Stomach (tissue), 9 donors: ENCODE data around the gene DIPK1A. TPM values are rescaled to one million over a fixed set of nuclear protein-coding genes. Genes with fewer than 3 reads are reported as not detected.
"Not testable (repeated sequence)": the region's sequence is repeated elsewhere in the genome, so short reads cannot be mapped to it uniquely, and the experiment has no call there.

Source experiments
- DNase-seq, 2 donors: peaks; one replicate each; pipeline versions ENCODE4 v3.0.0 to v3.0.0-alpha.2; 2013 to 2019
- H3K27ac ChIP-seq, 5 donors: fragments of 200-600 bp in 4 of 5; sonication (generic) in 4 of 5; one replicate each; pipeline ENCODE4 v1.5.1; 2013 to 2019; ENCODE audit warnings: mild to moderate bottlenecking in 1 of 5, moderate library complexity in 1 of 5
- H3K27me3 ChIP-seq, 3 donors: fragments of 200-600 bp; sonication (generic); one replicate each; pipeline ENCODE4 v1.5.1; 2017 to 2019; ENCODE audit warnings: mixed run types in 1 of 3
- H3K36me3 ChIP-seq, 4 donors: fragments of 200-600 bp; sonication (generic); 1 replicate in 3 of 4; 2 replicates in 1 of 4; pipeline ENCODE4 v1.5.1; 2016 to 2019
- H3K4me1 ChIP-seq, 4 donors: fragments of 200-600 bp; sonication (generic); one replicate each; pipeline ENCODE4 v1.5.1; 2016 to 2019
- H3K4me3 ChIP-seq, 4 donors: fragments of 200-600 bp; sonication (generic) in 3 of 4; one replicate each; pipeline ENCODE4 v1.5.1; 2016 to 2019; ENCODE audit warnings: mild to moderate bottlenecking in 1 of 4
- H3K9me3 ChIP-seq, 4 donors: fragments of 200-600 bp; sonication (generic); one replicate each; pipeline ENCODE4 v1.5.1; 2016 to 2019
- CTCF ChIP-seq, 7 experiments: fragments of 450-650 bp in 4 of 7; fragments of 200-600 bp in 3 of 7; sonication (generic) in 3 of 7; IDR thresholded peaks; one replicate each; pipeline ENCODE4 v1.5.1; 2016 to 2019; ENCODE audit warnings: antibody characterized with exemption in 7 of 7, control low read depth in 2 of 7, mild to moderate bottlenecking in 1 of 7
- EP300 ChIP-seq: sonication (generic); formaldehyde crosslinking; IDR thresholded peaks from one replicate; pipeline ENCODE4 v1.6.1; 2017; ENCODE audit warnings: antibody characterized with exemption
- POLR2A ChIP-seq, 4 donors: fragments of 450-650 bp; IDR thresholded peaks; one replicate each; pipeline ENCODE4 v1.6.1; 2016; ENCODE audit warnings: antibody characterized with exemption in 4 of 4, control low read depth in 2 of 4, mild to moderate bottlenecking in 1 of 4, moderate library complexity in 1 of 4
- POLR2AphosphoS5 ChIP-seq, 3 donors: sonication (generic); formaldehyde crosslinking; IDR thresholded peaks; one replicate each; pipeline ENCODE4 v1.6.1; 2016; ENCODE audit warnings: antibody characterized with exemption in 3 of 3
- WGBS, 5 donors: extraction: QIAGEN DNeasy Blood & Tissue Kit in 3 of 5; methylation state at CpG; one replicate each; pipeline versions ENCODE4 v1.1.5 to v1.1.7; 2013 to 2018; 5-methylcytosine and 5-hydroxymethylcytosine counted together
- intact Hi-C: fragments of 100-400 bp; cut with DNase I; formaldehyde crosslinking; loops from one replicate; pipeline ENCODE4 v1.15.1; 2023; ENCODE audit warnings: low total_unique reads
- polyA plus RNA-seq, 3 donors: library from polyadenylated mRNA; stranded (reverse); fragments of 200-250 nt; gene quantifications; one replicate each; pipeline ENCODE4 v1.2.3, GENCODE V29; 2013
- total RNA-seq, 5 donors: library from RNA; depleted of rRNA; stranded (reverse); fragments of >200 nt; gene quantifications; one replicate each; pipeline versions ENCODE4 v1.1.0 to v1.2.3, GENCODE V29; 2014 to 2016
- donor health status: healthy with polysubstance abuse.
- donor health status: Bipolar disorder and iron deficiency.
- donor health status: healthy.

The DIPK1A gene
- total and polyA plus RNA-seq, 8 donors, result 2.0 to 15.5 (median 5.0) TPM

DNA sequence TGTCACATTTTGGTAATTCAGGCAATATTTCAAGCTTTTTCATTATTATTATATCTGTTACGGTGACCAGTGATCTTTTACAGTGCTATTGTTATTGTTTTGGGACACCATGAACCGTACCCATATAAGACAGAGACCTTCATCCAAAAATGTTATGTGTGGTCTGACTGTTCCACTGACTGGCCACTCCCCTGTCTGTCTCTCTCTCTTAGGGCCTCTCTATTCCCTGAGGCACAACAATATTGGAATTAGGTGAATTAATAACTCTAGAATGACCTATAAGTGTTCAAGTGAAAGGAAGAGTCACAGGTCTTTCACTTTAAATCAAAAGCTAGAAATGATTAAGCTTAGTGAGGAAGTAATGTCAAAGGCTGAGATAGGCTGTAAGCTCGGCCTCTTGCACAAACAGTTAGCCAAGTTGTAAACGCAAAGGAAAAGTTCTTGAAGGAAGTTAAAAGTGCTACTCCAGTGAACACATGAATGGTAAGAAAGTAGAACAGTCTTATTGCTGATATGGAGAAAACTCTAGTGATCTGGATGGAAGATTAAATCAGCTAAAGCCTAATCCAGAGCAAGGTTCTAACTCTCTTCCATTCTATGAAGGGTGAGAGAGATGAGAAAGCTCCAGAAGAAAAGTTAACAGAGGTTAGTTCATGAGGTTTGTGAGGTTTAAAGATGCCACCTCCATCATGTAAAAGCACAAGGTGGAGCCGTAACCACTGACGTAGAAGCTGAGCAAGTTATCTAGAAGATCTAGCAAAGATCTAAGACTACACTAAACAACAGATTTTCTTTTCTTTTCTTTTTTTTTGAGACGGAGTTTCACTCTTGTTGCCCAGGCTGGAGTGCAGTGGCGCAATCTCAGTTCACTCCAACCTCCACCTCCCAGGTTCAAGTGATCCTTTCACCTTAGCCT is 19.7 kb upstream of the DIPK1A start:
- DNase-seq, result peak in 1 of 2 donors; percentile 43

DNA sequence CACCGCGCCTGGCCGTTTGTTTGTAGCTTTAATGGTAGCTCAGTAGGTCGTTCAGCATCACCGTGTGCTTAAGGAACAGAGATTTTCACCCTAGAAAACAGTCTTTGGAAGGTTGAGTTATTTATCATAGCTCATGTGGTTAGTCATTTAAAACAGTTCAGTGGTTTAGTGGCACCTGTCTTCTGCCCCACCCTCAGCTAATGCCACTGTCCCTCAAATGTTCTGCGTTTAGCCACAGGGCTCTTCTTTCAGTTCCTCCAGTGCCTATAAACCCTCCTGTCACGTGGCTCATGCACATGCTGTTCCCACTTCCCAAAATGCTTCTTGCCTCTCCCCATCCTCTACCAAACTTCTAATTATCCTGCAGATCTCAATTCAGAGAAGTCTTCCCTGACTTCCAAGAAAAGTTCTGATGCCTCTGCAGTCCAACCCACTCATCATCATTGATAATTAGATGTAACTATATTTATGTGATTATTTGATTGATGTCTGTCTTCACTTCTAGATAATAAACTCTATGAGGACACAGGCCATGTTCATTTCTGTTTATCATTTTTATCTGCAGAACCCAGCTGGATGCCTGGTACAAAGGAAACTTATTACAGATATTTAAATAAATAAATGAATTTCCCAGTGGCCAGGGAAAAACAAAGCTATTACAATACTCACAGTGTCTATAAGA is 14.4 kb upstream of the DIPK1A start:
- intact Hi-C loops, result no loop called here
- Histone ChIP-seq H3K27me3 (no peaks in the 10 kb centered on the region), H3K4me3 (no peak overlapping the region), H3K9me3 (no peaks in the 10 kb centered on the region), H3K4me1 (peaks cover 0 to 11% (median 0%) of the 10 kb centered on the region in 4 donors), H3K36me3 (no peaks in the 10 kb centered on the region), H3K27ac (peak overlapping the region in 1 of 5 donors; percentile 39)
- TF ChIP-seq EP300 (no peak), POLR2A (IDR thresholded peaks at IDR 0.05) (no peak), CTCF (IDR thresholded peaks at IDR 0.05) (no peak), POLR2AphosphoS5 (IDR thresholded peaks at IDR 0.05) (no peak)
- 81 to 89% (median 85%) methylated on average over 7 of the region's 7 CpGs for WGBS, 5 donors
- DNase-seq, result no peak

More for the DNA sequence above, 19.7 kb upstream of the DIPK1A start:
- intact Hi-C loops, result no loop called here
- TF ChIP-seq POLR2A (IDR thresholded peaks at IDR 0.05) (no peak), CTCF (IDR thresholded peaks at IDR 0.05) (no peak)
- peak overlapping the region in 4 of 5 donors; percentile 2 to 58 (median 20) for H3K27ac ChIP-seq
- H3K4me3 ChIP-seq, result no peak overlapping the region
- H3K27me3 ChIP-seq, result no peaks in the 10 kb centered on the region
- peaks cover 0 to 11% (median 3%) of the 10 kb centered on the region in 4 donors for H3K4me1 ChIP-seq
- no peaks in the 10 kb centered on the region for H3K9me3 ChIP-seq
- no peaks in the 10 kb centered on the region for H3K36me3 ChIP-seq
- 52 to 71% (median 63%) methylated on average over 8 of the region's 8 CpGs for WGBS, 5 donors

DNA sequence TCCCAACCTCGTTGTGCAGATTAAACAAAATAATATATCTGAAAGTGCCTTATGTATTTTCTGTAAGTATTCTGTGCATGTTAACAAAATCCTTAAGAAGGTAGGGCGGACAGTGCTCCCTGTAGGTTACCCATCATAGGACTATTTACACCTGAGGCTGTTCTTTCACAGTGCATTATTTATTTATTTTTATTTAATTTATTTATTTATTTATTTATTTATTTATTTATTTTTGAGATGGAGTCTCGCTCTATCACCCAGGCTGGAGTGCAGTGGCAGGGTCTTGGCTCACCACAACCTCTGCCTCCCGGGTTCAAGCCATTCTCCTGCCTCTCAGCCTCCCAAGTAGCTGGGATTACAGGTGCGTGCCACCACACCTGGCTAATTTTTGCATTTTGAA is 12.8 kb upstream of the DIPK1A start:
- H3K27me3 ChIP-seq, H3K4me1 ChIP-seq, H3K4me3 ChIP-seq, DNase-seq, H3K27ac ChIP-seq, H3K36me3 ChIP-seq, H3K9me3 ChIP-seq, intact Hi-C loops: not testable (repeated sequence)
- 78 to 94% (median 88%) methylated on average over 5 of the region's 5 CpGs for WGBS, 5 donors

- intact Hi-C loops, result no loop called here
- TF ChIP-seq EP300, result no peak
- TF ChIP-seq POLR2AphosphoS5 (IDR thresholded peaks at IDR 0.05), result no peak
- TF ChIP-seq CTCF (IDR thresholded peaks at IDR 0.05), result no peak
- TF ChIP-seq POLR2A (IDR thresholded peaks at IDR 0.05), result no peak
- WGBS, 5 donors, result 75 to 84% (median 78%) methylated on average over 6 of the region's 6 CpGs
Measured at GRCh38 chr1:92973203-92973897, 12.1 kb upstream of the DIPK1A start.

More at GRCh38 chr1:92973203-92973897, 12.1 kb upstream of the DIPK1A start:
- Histone ChIP-seq H3K9me3 (no peaks in the 10 kb centered on the region), H3K4me1 (peaks cover 0 to 8% (median 0%) of the 10 kb centered on the region in 4 donors), H3K4me3 (no peak overlapping the region), H3K27me3 (no peaks in the 10 kb centered on the region), H3K27ac (no peak overlapping the region), H3K36me3 (no peaks in the 10 kb centered on the region)
- DNase-seq, result no peak
